SK-N-SH (cell line): ENCODE data around the gene ABCB1. TPM values are rescaled to one million over a fixed set of nuclear protein-coding genes. Genes with fewer than 3 reads are reported as not detected.
A peak's percentile ranks its signal among the peaks of the same experiment; 100 is the strongest.

Experiments used
- CTCF ChIA-PET: fragments of 300-600, 350-600 bp; formaldehyde crosslinking; extraction: SDS; loops from one replicate; lab custom pipeline; 2021; lab: Yijun Ruan, JAX
- POLR2A ChIA-PET: fragments of 350-600 bp; sonication (Branson Sonifier 250); formaldehyde crosslinking; extraction: SDS; loops from one replicate; lab custom pipeline; 2020; ENCODE audit warnings: antibody characterized with exemption, inconsistent platforms; lab: Yijun Ruan, JAX
- DNase-seq: peaks from one replicate; pipeline ENCODE4 v3.0.0; 2012
- H2AFZ ChIP-seq: fragments of 200-600 bp; sonication (generic); 2 replicates; pipeline ENCODE4 v1.8.1; 2016; ENCODE audit warnings: antibody characterized with exemption, mild to moderate bottlenecking, low read depth
- H3F3A ChIP-seq: fragments of 200-600 bp; sonication (generic); replicated peaks from 2 replicates; pipeline ENCODE3; 2016; ENCODE audit warnings: antibody characterized with exemption, mild to moderate bottlenecking; ENCODE audit not compliant: insufficient read depth
- H3K27ac ChIP-seq, 2 experiments: fragments of 200-500 bp in 1 of 2; fragments of 200-600 bp in 1 of 2; sonication (Bioruptor generic) in 1 of 2; sonication (generic), shearing (Covaris generic) in 1 of 2; 2 replicates each; pipeline versions ENCODE4 v1.5.1 to v1.6.1; 2014 to 2016; ENCODE audit warnings: low read depth in 2 of 2, inconsistent platforms in 1 of 2, low read length in 1 of 2, mild to moderate bottlenecking in 1 of 2, mixed read lengths in 1 of 2
- H3K27me3 ChIP-seq: fragments of 200-600 bp; sonication (generic), shearing (Covaris generic); 2 replicates; pipeline ENCODE4 v1.6.1; 2016; ENCODE audit warnings: mixed run types; ENCODE audit not compliant: insufficient read depth
- H3K36me3 ChIP-seq, 2 experiments: fragments of 200-500 bp in 1 of 2; fragments of 200-600 bp in 1 of 2; sonication (Bioruptor generic) in 1 of 2; sonication (generic) in 1 of 2; replicated peaks in 1 of 2; 2 replicates each; pipeline versions ENCODE3 to v1.5.1; 2014 to 2016; ENCODE audit warnings: low read length in 1 of 2, mild to moderate bottlenecking in 1 of 2; ENCODE audit not compliant: insufficient read depth in 2 of 2, control insufficient read depth in 1 of 2
- H3K4me1 ChIP-seq, 2 experiments: fragments of 200-500 bp in 1 of 2; fragments of 200-600 bp in 1 of 2; sonication (Bioruptor generic) in 1 of 2; sonication (generic), shearing (Covaris generic) in 1 of 2; 2 replicates each; pipeline versions ENCODE4 v1.5.1 to v1.6.1; 2014 to 2016; ENCODE audit warnings: low read depth in 1 of 2, low read length in 1 of 2, mixed run types in 1 of 2; ENCODE audit not compliant: insufficient read depth in 2 of 2, control insufficient read depth in 1 of 2
- H3K4me2 ChIP-seq: fragments of 200-600 bp; sonication (generic), shearing (Covaris generic); 2 replicates; pipeline ENCODE4 v1.6.1; 2017; ENCODE audit warnings: mixed run types
- H3K4me3 ChIP-seq, 2 experiments: fragments of 200-500 bp in 1 of 2; fragments of 200-600 bp in 1 of 2; sonication (Bioruptor generic) in 1 of 2; sonication (generic), shearing (Covaris generic) in 1 of 2; 2 replicates each; pipeline versions ENCODE4 v1.5.1 to v1.8.1; 2014 to 2016; ENCODE audit warnings: low read depth in 2 of 2, inconsistent platforms in 1 of 2, low read length in 1 of 2, mild to moderate bottlenecking in 1 of 2, mixed read lengths in 1 of 2, moderate library complexity in 1 of 2
- H3K79me2 ChIP-seq: fragments of 200-600 bp; sonication (generic); 2 replicates; pipeline ENCODE4 v1.8.1; 2017; ENCODE audit warnings: mild to moderate bottlenecking; ENCODE audit not compliant: insufficient read depth
- H3K9ac ChIP-seq: fragments of 200-600 bp; sonication (generic); 2 replicates; pipeline ENCODE4 v1.6.1; 2017; ENCODE audit warnings: mixed run types
- H3K9me2 ChIP-seq: fragments of 200-600 bp; sonication (generic); 2 replicates; pipeline ENCODE4 v1.6.1; 2017; ENCODE audit warnings: mixed run types
- H3K9me3 ChIP-seq: fragments of 200-600 bp; sonication (generic); 2 replicates; pipeline ENCODE4 v1.6.1; 2017; ENCODE audit warnings: mixed run types, mild to moderate bottlenecking, moderate library complexity
- H4K20me1 ChIP-seq: fragments of 200-600 bp; sonication (generic); 2 replicates; pipeline ENCODE4 v1.6.1; 2017; ENCODE audit warnings: mild to moderate bottlenecking, mixed run types; ENCODE audit not compliant: insufficient read depth
- CHD2 ChIP-seq: fragments of 150-350 bp; IDR thresholded peaks from 2 replicates; pipeline ENCODE4 v1.6.1; 2018; ENCODE audit warnings: low read length; ENCODE audit not compliant: partially characterized antibody
- EZH2phosphoT487 ChIP-seq: fragments of 200-600 bp; sonication (generic); IDR thresholded peaks from 2 replicates; pipeline ENCODE4 v1.6.1; 2017; ENCODE audit warnings: low read depth, mixed run types, mild to moderate bottlenecking, antibody characterized with exemption, moderate library complexity, borderline replicate concordance
- FOSL2 ChIP-seq: IDR thresholded peaks from 2 replicates; pipeline ENCODE4 v1.4.0; 2012; ENCODE audit warnings: low read depth, mild to moderate bottlenecking, moderate library complexity, borderline replicate concordance
- FOXJ3 ChIP-seq: sonication (generic); formaldehyde crosslinking; IDR thresholded peaks from 2 replicates; pipeline ENCODE4 v1.5.1; 2020; ENCODE audit warnings: mild to moderate bottlenecking, missing genetic modification reagents
- FOXM1 ChIP-seq: IDR thresholded peaks from 2 replicates; pipeline ENCODE4 v1.4.0; 2012; ENCODE audit warnings: low read depth, mild to moderate bottlenecking
- GABPA ChIP-seq: IDR thresholded peaks from 2 replicates; pipeline ENCODE4 v1.4.0; 2012; ENCODE audit warnings: low read depth, mild to moderate bottlenecking
- NRF1 ChIP-seq: IDR thresholded peaks from 2 replicates; pipeline ENCODE4 v1.6.1; 2012; ENCODE audit warnings: low read depth, mild to moderate bottlenecking, low read length
- POLR2AphosphoS5 ChIP-seq: IDR thresholded peaks from 2 replicates; pipeline ENCODE4 v1.6.1; 2012; ENCODE audit warnings: low read depth, low read length
- RXRA ChIP-seq: IDR thresholded peaks from 2 replicates; pipeline ENCODE4 v1.4.0; 2012; ENCODE audit warnings: low read depth, mild to moderate bottlenecking, borderline replicate concordance
- TAF1 ChIP-seq: IDR thresholded peaks from 2 replicates; pipeline ENCODE4 v1.6.1; 2012; ENCODE audit warnings: low read depth, mild to moderate bottlenecking, low read length, moderate library complexity, borderline replicate concordance
- TEAD4 ChIP-seq: IDR thresholded peaks from 2 replicates; pipeline ENCODE4 v1.4.0; 2012; ENCODE audit warnings: mild to moderate bottlenecking, borderline replicate concordance; ENCODE audit not compliant: insufficient read depth
- YY1 ChIP-seq: IDR thresholded peaks from 2 replicates; pipeline ENCODE4 v1.4.0; 2012; ENCODE audit warnings: low read depth, mild to moderate bottlenecking
- WGBS: methylation state at CpG from one replicate; pipeline ENCODE4 v1.1.6; 2017; ENCODE audit warnings: low lambda C conversion rate; 5-methylcytosine and 5-hydroxymethylcytosine counted together
- polyA plus RNA-seq, 3 experiments: library from polyadenylated mRNA; depleted of rRNA; stranded (reverse); fragments of >200 nt; gene quantifications; 2 replicates each; pipeline ENCODE4 v1.2.3, GENCODE V29; 2012
- TF ChIP-seq, protein P1 (sequence below): fragments of 150-350 bp; IDR thresholded peaks from 2 replicates; pipeline ENCODE4 v1.6.1; 2017; ENCODE audit warnings: antibody characterized with exemption, low read length, low read depth, borderline replicate concordance
- TF ChIP-seq, protein P2 (sequence below): fragments of 200-600 bp; sonication (generic); IDR thresholded peaks from 2 replicates; pipeline ENCODE4 v1.6.1; 2017; ENCODE audit warnings: antibody characterized with exemption, mild to moderate bottlenecking, moderate library complexity
- TF ChIP-seq, protein P3 (sequence below): IDR thresholded peaks from 2 replicates; pipeline ENCODE4 v1.4.0; 2012; ENCODE audit warnings: low read depth

Gene ABCB1
- polyA plus RNA-seq, 1 of the 3 experiments (the other 2 are of a cell fraction): 2.0 TPM

GRCh38 chr7:87475359-87476178 lies 125.1 kb downstream of the ABCB1 start, which contains the start of gene ABCB4:
ABCB4 (minus strand) TSS chr7:87475680; CDS start chr7:87475465, 215 bp downstream.
- TF ChIP-seq, protein P1, sequence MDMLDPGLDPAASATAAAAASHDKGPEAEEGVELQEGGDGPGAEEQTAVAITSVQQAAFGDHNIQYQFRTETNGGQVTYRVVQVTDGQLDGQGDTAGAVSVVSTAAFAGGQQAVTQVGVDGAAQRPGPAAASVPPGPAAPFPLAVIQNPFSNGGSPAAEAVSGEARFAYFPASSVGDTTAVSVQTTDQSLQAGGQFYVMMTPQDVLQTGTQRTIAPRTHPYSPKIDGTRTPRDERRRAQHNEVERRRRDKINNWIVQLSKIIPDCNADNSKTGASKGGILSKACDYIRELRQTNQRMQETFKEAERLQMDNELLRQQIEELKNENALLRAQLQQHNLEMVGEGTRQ: no peak
- no peak for TF ChIP-seq YY1
- TF ChIP-seq TEAD4: no peak
- no peak for TF ChIP-seq RXRA
- TF ChIP-seq CHD2: no peak
- TF ChIP-seq FOXJ3: no peak
- no peak for TF ChIP-seq GABPA
- TF ChIP-seq FOXM1: no peak
- TF ChIP-seq, protein P2, sequence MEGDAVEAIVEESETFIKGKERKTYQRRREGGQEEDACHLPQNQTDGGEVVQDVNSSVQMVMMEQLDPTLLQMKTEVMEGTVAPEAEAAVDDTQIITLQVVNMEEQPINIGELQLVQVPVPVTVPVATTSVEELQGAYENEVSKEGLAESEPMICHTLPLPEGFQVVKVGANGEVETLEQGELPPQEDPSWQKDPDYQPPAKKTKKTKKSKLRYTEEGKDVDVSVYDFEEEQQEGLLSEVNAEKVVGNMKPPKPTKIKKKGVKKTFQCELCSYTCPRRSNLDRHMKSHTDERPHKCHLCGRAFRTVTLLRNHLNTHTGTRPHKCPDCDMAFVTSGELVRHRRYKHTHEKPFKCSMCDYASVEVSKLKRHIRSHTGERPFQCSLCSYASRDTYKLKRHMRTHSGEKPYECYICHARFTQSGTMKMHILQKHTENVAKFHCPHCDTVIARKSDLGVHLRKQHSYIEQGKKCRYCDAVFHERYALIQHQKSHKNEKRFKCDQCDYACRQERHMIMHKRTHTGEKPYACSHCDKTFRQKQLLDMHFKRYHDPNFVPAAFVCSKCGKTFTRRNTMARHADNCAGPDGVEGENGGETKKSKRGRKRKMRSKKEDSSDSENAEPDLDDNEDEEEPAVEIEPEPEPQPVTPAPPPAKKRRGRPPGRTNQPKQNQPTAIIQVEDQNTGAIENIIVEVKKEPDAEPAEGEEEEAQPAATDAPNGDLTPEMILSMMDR: no peak
- no peak for TF ChIP-seq TAF1
- TF ChIP-seq FOSL2: no peak
- TF ChIP-seq POLR2AphosphoS5: no peak
- TF ChIP-seq, protein P3, sequence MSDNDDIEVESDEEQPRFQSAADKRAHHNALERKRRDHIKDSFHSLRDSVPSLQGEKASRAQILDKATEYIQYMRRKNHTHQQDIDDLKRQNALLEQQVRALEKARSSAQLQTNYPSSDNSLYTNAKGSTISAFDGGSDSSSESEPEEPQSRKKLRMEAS: no peak
- no peak for TF ChIP-seq NRF1
- no peak for TF ChIP-seq EZH2phosphoT487
- ChIA-PET POLR2A (no interaction called here), CTCF (interaction anchor here (1.1 kb wide), 1 partner anchor 31 kb away, joined by 3 read pairs; no protein-coding TSS in a partner anchor)
- no peak within 1 kb of the TSS for H3K9ac ChIP-seq
- H4K20me1 ChIP-seq: no peaks in the 10 kb centered on the region
- H3K4me1 ChIP-seq: peaks cover 0 to 14% of the 10 kb centered on the region in 2 experiments; a peak in 1 of 4 replicates
- WGBS: 25% methylated on average over 51 of the region's 80 CpGs
- peak within 1 kb of the TSS; percentile 38; the same call in 1 of the 2 replicates for H3K4me2 ChIP-seq
- no peaks in the 10 kb centered on the region for H3K9me3 ChIP-seq
- no peaks in the 10 kb centered on the region for H3K79me2 ChIP-seq
- H3K9me2 ChIP-seq: no peaks in the 10 kb centered on the region
- peaks cover 14% of the 10 kb centered on the region for H3K27me3 ChIP-seq
- no peak within 1 kb of the TSS for H3K27ac ChIP-seq
- H2AFZ ChIP-seq: peak within 1 kb of the TSS; percentile 48; the same call in 1 of the 2 replicates
- H3K4me3 ChIP-seq: peak within 1 kb of the TSS; percentile 36 to 51; a peak in 3 of 4 replicates
- H3F3A ChIP-seq: no peaks in the 10 kb centered on the region
- peak; percentile 89 for DNase-seq
- H3K36me3 ChIP-seq: no peaks in the 10 kb centered on the region
